PC-3 (cell line): ENCODE results near the gene LMBRD1. TPM values are rescaled to one million over a fixed set of nuclear protein-coding genes. Genes with fewer than 3 reads are reported as not detected.

Experiments
- ATAC-seq: fragments of 200-7000 bp; cut with Tn5 transposase; 2 replicates; pipeline ENCODE4 v1.9.1; 2020; ENCODE audit warnings: mild to moderate bottlenecking, moderate library complexity
- BruUV-seq: library from RNA; stranded (reverse); fragments of 400-500 nt; replicated peaks from 2 replicates; lab custom pipeline; 2021; lab: Mats Ljungman, UMichigan
- CTCF ChIA-PET: fragments of 300-600 bp; sonication (Branson Sonifier 250); formaldehyde crosslinking; loops from one replicate; lab custom pipeline; 2022; ENCODE audit warnings: antibody characterized with exemption; lab: Charles Lee
- POLR2A ChIA-PET: fragments of 300-600 bp; sonication (Branson Sonifier 250); formaldehyde crosslinking; loops from one replicate; lab custom pipeline; 2022; ENCODE audit warnings: antibody characterized with exemption; ENCODE audit not compliant: unreplicated experiment; lab: Charles Lee
- DNase-seq: peaks from one replicate; pipeline ENCODE4 v3.0.0-alpha.2; 2015
- H2AFZ ChIP-seq: fragments of 300-600 bp; sonication (generic); 2 replicates; pipeline ENCODE4 v1.6.0; 2016; ENCODE audit warnings: antibody characterized with exemption, low read length
- H3F3A ChIP-seq: fragments of 300-600 bp; sonication (generic); one replicate; pipeline ENCODE4 v1.6.0; 2017; ENCODE audit warnings: antibody characterized with exemption, low read length, control low read depth, mild to moderate bottlenecking; ENCODE audit not compliant: unreplicated experiment
- H3K27ac ChIP-seq: fragments of 300-600 bp; sonication (generic); 2 replicates; pipeline ENCODE4 v1.5.1; 2016; ENCODE audit warnings: mild to moderate bottlenecking, low read length
- H3K27me3 ChIP-seq: fragments of 300-600 bp; sonication (generic); 2 replicates; pipeline ENCODE4 v1.6.1; 2016; ENCODE audit warnings: low read length, mixed read lengths
- H3K36me3 ChIP-seq: fragments of 300-600 bp; sonication (generic); 2 replicates; pipeline ENCODE4 v1.6.1; 2016; ENCODE audit warnings: low read depth, mixed run types, low read length, mixed read lengths
- H3K4me1 ChIP-seq: fragments of 300-600 bp; sonication (generic); 2 replicates; pipeline ENCODE4 v1.5.1; 2016; ENCODE audit warnings: low read length; ENCODE audit not compliant: insufficient read depth
- H3K4me2 ChIP-seq: fragments of 300-600 bp; sonication (generic); 2 replicates; pipeline ENCODE4 v1.6.0; 2016; ENCODE audit warnings: low read length
- H3K4me3 ChIP-seq: fragments of 300-600 bp; sonication (generic); 2 replicates; pipeline ENCODE4 v1.5.1; 2016; ENCODE audit warnings: mild to moderate bottlenecking, low read length, mixed read lengths
- H3K79me2 ChIP-seq: fragments of 300-600 bp; sonication (generic); 2 replicates; pipeline ENCODE4 v1.6.1; 2017; ENCODE audit warnings: low read length, mixed read lengths
- H3K9ac ChIP-seq: fragments of 300-600 bp; sonication (generic); 2 replicates; pipeline ENCODE4 v1.6.0; 2016; ENCODE audit warnings: mild to moderate bottlenecking, low read length
- H3K9me2 ChIP-seq: fragments of 300-600 bp; sonication (generic); replicated peaks from 2 replicates; pipeline ENCODE4 v1.6.1; 2016; ENCODE audit warnings: mixed run types, low read length, mixed read lengths
- H3K9me3 ChIP-seq: fragments of 300-600 bp; sonication (generic); 2 replicates; pipeline ENCODE4 v1.6.1; 2016; ENCODE audit warnings: low read length, mixed read lengths
- H4K20me1 ChIP-seq: fragments of 300-600 bp; sonication (generic); 2 replicates; pipeline ENCODE4 v1.6.1; 2016; ENCODE audit warnings: low read length, mixed read lengths
- EZH2 ChIP-seq: fragments of 300-600 bp; sonication (generic); IDR thresholded peaks from one replicate; pipeline ENCODE4 v1.6.1; 2017; ENCODE audit warnings: antibody characterized with exemption, mild to moderate bottlenecking, low read length; ENCODE audit not compliant: unreplicated experiment
- EZH2phosphoT487 ChIP-seq: fragments of 300-600 bp; sonication (generic); IDR thresholded peaks from 2 replicates; pipeline ENCODE4 v1.6.1; 2018; ENCODE audit warnings: mild to moderate bottlenecking, antibody characterized with exemption, low read length, borderline replicate concordance
- intact Hi-C: fragments of 100-400 bp; cut with micrococcal nuclease; formaldehyde crosslinking; loops from 2 replicates; pipeline ENCODE4 v1.9.0; 2023
- total RNA-seq: library from RNA; depleted of rRNA; stranded (reverse); fragments of >200 nt; gene quantifications from 2 replicates; pipeline ENCODE4 v1.2.3, GENCODE V29; 2014
- TF ChIP-seq, protein P1 (sequence below): fragments of 300-600 bp; sonication (generic); conservative IDR thresholded peaks from 2 replicates; pipeline ENCODE4 v1.5.1; 2017; ENCODE audit warnings: antibody characterized with exemption, low read depth, mild to moderate bottlenecking, low read length

Gene LMBRD1
- total RNA-seq, 1 experiment from 2014 or later = 5.4 TPM

DNA sequence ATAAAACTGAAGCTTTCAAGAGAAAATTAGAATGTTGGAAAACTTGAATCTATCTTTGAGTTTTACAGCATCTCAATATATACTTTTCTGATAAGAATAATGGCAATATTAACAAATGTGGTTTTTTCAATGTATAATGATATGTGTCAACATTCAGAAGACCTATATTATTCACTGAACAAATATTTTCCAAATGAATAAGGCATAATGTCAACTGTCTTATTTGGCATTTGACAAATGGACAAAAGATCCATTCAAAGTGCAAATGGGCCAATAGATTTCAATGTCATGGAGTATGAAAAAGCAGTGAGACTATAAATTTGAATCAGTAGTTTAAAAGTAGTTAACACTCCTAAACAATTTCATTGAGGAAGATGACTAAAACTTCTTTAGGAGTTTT, 20.9 kb downstream of the LMBRD1 start:
- H3K9ac ChIP-seq = no peak overlapping the region
- H3K4me3 ChIP-seq = no peak overlapping the region
- no peak overlapping the region for H2AFZ ChIP-seq
- ChIA-PET POLR2A (no interaction called here), CTCF (no interaction called here)
- H3F3A ChIP-seq = peaks cover 5% of the 10 kb centered on the region
- H3K27ac ChIP-seq = peak overlapping the region; percentile 85
- DNase-seq = peak; percentile 72
- no peaks in the 10 kb centered on the region for H3K36me3 ChIP-seq
- H4K20me1 ChIP-seq = no peaks in the 10 kb centered on the region
- no peaks in the 10 kb centered on the region for H3K9me3 ChIP-seq
- TF ChIP-seq, protein P1, sequence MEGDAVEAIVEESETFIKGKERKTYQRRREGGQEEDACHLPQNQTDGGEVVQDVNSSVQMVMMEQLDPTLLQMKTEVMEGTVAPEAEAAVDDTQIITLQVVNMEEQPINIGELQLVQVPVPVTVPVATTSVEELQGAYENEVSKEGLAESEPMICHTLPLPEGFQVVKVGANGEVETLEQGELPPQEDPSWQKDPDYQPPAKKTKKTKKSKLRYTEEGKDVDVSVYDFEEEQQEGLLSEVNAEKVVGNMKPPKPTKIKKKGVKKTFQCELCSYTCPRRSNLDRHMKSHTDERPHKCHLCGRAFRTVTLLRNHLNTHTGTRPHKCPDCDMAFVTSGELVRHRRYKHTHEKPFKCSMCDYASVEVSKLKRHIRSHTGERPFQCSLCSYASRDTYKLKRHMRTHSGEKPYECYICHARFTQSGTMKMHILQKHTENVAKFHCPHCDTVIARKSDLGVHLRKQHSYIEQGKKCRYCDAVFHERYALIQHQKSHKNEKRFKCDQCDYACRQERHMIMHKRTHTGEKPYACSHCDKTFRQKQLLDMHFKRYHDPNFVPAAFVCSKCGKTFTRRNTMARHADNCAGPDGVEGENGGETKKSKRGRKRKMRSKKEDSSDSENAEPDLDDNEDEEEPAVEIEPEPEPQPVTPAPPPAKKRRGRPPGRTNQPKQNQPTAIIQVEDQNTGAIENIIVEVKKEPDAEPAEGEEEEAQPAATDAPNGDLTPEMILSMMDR = no peak
- H3K9me2 ChIP-seq = no peaks in the 10 kb centered on the region
- intact Hi-C loops = loop anchor here (1.0 kb wide), 1 partner anchor 20 kb away; no protein-coding TSS in a partner anchor
- H3K4me1 ChIP-seq = peaks cover 35% of the 10 kb centered on the region
- H3K27me3 ChIP-seq = no peaks in the 10 kb centered on the region
- no TSS peak for BruUV-seq
- ATAC-seq = peak; percentile 72
- peak overlapping the region; percentile 62 for H3K4me2 ChIP-seq
- H3K79me2 ChIP-seq = no peaks in the 10 kb centered on the region

- H3K27ac ChIP-seq = peak overlapping the region; percentile 85
- CTCF ChIA-PET = no interaction called here
- BruUV-seq = no TSS peak
- POLR2A ChIA-PET = no interaction called here
- no peak overlapping the region for H2AFZ ChIP-seq
- no peak overlapping the region; the same call in 1 of the 2 replicates for H3K4me3 ChIP-seq
- peaks cover 5% of the 10 kb centered on the region for H3F3A ChIP-seq
- no peaks in the 10 kb centered on the region for H3K79me2 ChIP-seq
- no peaks in the 10 kb centered on the region for H3K36me3 ChIP-seq
- no peak for DNase-seq
- H3K9ac ChIP-seq = no peak overlapping the region
- no peaks in the 10 kb centered on the region for H3K27me3 ChIP-seq
- H3K4me2 ChIP-seq = peak overlapping the region; percentile 62
- peaks cover 31% of the 10 kb centered on the region for H3K4me1 ChIP-seq
- no peaks in the 10 kb centered on the region for H4K20me1 ChIP-seq
- ATAC-seq = no peak; the same call in 1 of the 2 replicates
- intact Hi-C loops = loop anchor here (1.0 kb wide), 1 partner anchor 21 kb away; no protein-coding TSS in a partner anchor
- TF ChIP-seq, protein P1 = no peak
- no peak for TF ChIP-seq EZH2
- no peak for TF ChIP-seq EZH2phosphoT487
- H3K9me3 ChIP-seq = no peaks in the 10 kb centered on the region
- H3K9me2 ChIP-seq = no peaks in the 10 kb centered on the region
These were observed 21.3 kb downstream of the LMBRD1 start for GRCh38 chr6:69775585-69775849.

DNA sequence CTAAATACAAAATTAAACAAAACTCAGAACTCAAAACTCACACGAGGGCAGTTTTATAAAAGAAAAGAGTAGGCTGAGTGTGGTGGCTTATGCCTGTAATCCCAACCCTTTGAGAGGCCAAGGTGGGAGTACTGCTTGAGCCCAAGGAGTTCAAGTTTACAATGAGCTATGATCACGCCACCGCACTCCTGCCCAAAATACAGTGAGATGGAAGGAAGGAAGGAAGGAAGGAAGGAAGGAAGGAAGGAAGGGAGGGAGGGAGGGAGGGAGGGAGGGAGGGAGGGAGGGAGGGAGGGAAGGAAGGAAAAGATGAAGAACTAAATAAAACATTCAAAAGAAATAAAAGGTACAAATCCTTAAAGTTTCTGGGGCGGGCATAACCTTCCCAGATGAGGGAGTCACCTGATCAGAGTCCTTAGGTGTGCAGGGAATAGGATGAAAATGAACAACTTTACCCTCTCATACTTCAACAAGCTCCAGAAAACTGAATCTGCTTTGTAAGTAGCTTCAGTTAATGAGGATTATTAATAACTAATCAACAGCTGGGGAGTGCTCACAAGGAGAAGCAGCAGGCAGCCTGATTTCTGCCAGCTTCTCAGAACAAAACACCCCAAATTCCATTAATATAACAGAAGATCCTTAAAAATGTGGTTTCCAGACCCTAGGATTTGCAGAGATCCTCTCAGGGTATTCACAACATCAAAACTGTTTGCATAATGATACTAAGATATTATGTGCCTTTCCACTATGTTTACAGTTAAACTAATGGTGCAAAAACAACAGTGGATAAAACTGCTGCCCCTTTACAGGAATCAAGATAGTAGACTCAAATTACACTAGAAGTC, 21.8 kb downstream of the LMBRD1 start:
- DNase-seq = no peak
- Histone ChIP-seq H3K27ac (peak overlapping the region; percentile 85), H3K9ac (no peak overlapping the region), H3K9me3 (no peaks in the 10 kb centered on the region), H3K9me2 (no peaks in the 10 kb centered on the region), H3K27me3 (no peaks in the 10 kb centered on the region), H3K4me2 (peak overlapping the region; percentile 62), H3K4me3 (no peak overlapping the region; the same call in 1 of the 2 replicates), H3K36me3 (no peaks in the 10 kb centered on the region), H3K4me1 (peaks cover 27% of the 10 kb centered on the region), H3K79me2 (no peaks in the 10 kb centered on the region), H4K20me1 (no peaks in the 10 kb centered on the region), H3F3A (peaks cover 5% of the 10 kb centered on the region), H2AFZ (no peak overlapping the region)
- intact Hi-C loops = loop anchor here (1.0 kb wide), 1 partner anchor 21 kb away; no protein-coding TSS in a partner anchor
- ChIA-PET POLR2A (no interaction called here), CTCF (no interaction called here)
- TF ChIP-seq EZH2phosphoT487 (no peak), EZH2 (no peak)
- TF ChIP-seq, protein P1 = no peak
- no TSS peak for BruUV-seq
- peak; percentile 34 for ATAC-seq
